Measurements from ENCODE around the gene CRACR2A. TPM values are rescaled to one million over a fixed set of nuclear protein-coding genes. Genes with fewer than 3 reads are reported as not detected.

Gene CRACR2A
- total and polyA plus RNA-seq, 10 of the 15 experiments (the other 5 are each of a cell fraction or from before 2014, with no cell fraction given), result 2.1 to 18.0 (median 13.2) TPM

- TF ChIP-seq, protein P1, sequence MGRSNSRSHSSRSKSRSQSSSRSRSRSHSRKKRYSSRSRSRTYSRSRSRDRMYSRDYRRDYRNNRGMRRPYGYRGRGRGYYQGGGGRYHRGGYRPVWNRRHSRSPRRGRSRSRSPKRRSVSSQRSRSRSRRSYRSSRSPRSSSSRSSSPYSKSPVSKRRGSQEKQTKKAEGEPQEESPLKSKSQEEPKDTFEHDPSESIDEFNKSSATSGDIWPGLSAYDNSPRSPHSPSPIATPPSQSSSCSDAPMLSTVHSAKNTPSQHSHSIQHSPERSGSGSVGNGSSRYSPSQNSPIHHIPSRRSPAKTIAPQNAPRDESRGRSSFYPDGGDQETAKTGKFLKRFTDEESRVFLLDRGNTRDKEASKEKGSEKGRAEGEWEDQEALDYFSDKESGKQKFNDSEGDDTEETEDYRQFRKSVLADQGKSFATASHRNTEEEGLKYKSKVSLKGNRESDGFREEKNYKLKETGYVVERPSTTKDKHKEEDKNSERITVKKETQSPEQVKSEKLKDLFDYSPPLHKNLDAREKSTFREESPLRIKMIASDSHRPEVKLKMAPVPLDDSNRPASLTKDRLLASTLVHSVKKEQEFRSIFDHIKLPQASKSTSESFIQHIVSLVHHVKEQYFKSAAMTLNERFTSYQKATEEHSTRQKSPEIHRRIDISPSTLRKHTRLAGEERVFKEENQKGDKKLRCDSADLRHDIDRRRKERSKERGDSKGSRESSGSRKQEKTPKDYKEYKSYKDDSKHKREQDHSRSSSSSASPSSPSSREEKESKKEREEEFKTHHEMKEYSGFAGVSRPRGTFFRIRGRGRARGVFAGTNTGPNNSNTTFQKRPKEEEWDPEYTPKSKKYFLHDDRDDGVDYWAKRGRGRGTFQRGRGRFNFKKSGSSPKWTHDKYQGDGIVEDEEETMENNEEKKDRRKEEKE (IDR thresholded peaks at IDR 0.05), result no peak
Measured at GRCh38 chr12:3672113-3672509, 80.8 kb downstream of the CRACR2A start (continued).

- Histone ChIP-seq H3K4me1 (ENCODE audit: control insufficient read depth, insufficient read depth, low read length) (no peaks in the 10 kb centered on the region), H3K9me3 (replicated peaks; ENCODE audit: control insufficient read depth, insufficient read depth, low read length) (no peaks in the 10 kb centered on the region), H3K4me3 (no peak overlapping the region), H3K4me2 (ENCODE audit: control insufficient read depth, insufficient read depth) (no peak overlapping the region), H4K20me1 (ENCODE audit: control insufficient read depth, insufficient read depth) (no peaks in the 10 kb centered on the region), H3K27ac (ENCODE audit: control insufficient read depth, insufficient read depth) (no peak overlapping the region), H3K36me3 (ENCODE audit: control insufficient read depth in 2 of 2, insufficient read depth in 2 of 2, low read length in 1 of 2) (peaks cover under 1 to 14% of the 10 kb centered on the region in 2 experiments; a peak in 3 of 4 replicates), H2AFZ (ENCODE audit: control insufficient read depth, low read depth, low read length) (no peak overlapping the region), H3K27me3 (replicated peaks in 1 of 2; ENCODE audit: control insufficient read depth in 2 of 2, insufficient read depth in 2 of 2, low read length in 1 of 2) (no peaks in the 10 kb centered on the region), H3K9ac (ENCODE audit: control insufficient read depth, insufficient read depth, low read length) (no peak overlapping the region), H3K79me2 (ENCODE audit: control insufficient read depth, insufficient read depth, low read length) (no peaks in the 10 kb centered on the region)
- DNase-seq (ENCODE audit: low read depth, low spot score), result no peak
- no TSS peak for BruUV-seq (replicated peaks)
- ATAC-seq, result no peak
- in situ Hi-C loops (cut with MboI) (no loop called here), intact Hi-C loops (cut with micrococcal nuclease; ENCODE audit: unreplicated experiment) (no loop called here)
- ChIA-PET SMC1A (ENCODE audit: uncharacterized antibody, unreplicated experiment) (no interaction called here), POLR2A (no interaction called here), CTCF (interaction anchor here (1.0 kb wide), 1 partner anchor 29 kb away, joined by 3 read pairs; no protein-coding TSS in a partner anchor), RAD21 (ENCODE audit: unreplicated experiment) (no interaction called here)
- no peak for FAIRE-seq
- 98% methylated on average over 4 of the region's 4 CpGs for WGBS (ENCODE audit: insufficient coverage, insufficient replicate concordance, low lambda C conversion rate, missing lambda C conversion rate)
- TF ChIP-seq MYC (IDR thresholded peaks at IDR 0.05; ENCODE audit: insufficient read depth, insufficient read length, insufficient replicate concordance, low read length, severe bottlenecking), result no peak
- TF ChIP-seq, protein P2, sequence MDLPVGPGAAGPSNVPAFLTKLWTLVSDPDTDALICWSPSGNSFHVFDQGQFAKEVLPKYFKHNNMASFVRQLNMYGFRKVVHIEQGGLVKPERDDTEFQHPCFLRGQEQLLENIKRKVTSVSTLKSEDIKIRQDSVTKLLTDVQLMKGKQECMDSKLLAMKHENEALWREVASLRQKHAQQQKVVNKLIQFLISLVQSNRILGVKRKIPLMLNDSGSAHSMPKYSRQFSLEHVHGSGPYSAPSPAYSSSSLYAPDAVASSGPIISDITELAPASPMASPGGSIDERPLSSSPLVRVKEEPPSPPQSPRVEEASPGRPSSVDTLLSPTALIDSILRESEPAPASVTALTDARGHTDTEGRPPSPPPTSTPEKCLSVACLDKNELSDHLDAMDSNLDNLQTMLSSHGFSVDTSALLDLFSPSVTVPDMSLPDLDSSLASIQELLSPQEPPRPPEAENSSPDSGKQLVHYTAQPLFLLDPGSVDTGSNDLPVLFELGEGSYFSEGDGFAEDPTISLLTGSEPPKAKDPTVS (IDR thresholded peaks at IDR 0.05; ENCODE audit: low read depth, low read length), result no peak
- TF ChIP-seq PAX8 (IDR thresholded peaks at IDR 0.05), result no peak
- TF ChIP-seq ZNF217 (IDR thresholded peaks at IDR 0.05), result no peak
- TF ChIP-seq NFYA (IDR thresholded peaks at IDR 0.05; ENCODE audit: borderline replicate concordance, low read depth, low read length), result no peak
- TF ChIP-seq ZSCAN29 (IDR thresholded peaks at IDR 0.05), result no peak
- TF ChIP-seq ZNF207 (IDR thresholded peaks at IDR 0.05; ENCODE audit: borderline replicate concordance), result no peak
- TF ChIP-seq IRF5 (IDR thresholded peaks at IDR 0.05; ENCODE audit: borderline replicate concordance), result no peak
- TF ChIP-seq TAF1 (IDR thresholded peaks at IDR 0.05; ENCODE audit: borderline replicate concordance, low read depth, low read length), result no peak
- no peak for TF ChIP-seq ESRRA (IDR thresholded peaks at IDR 0.05; ENCODE audit: low read length)
- TF ChIP-seq YBX1 (IDR thresholded peaks at IDR 0.05), result no peak
- TF ChIP-seq, protein P3, sequence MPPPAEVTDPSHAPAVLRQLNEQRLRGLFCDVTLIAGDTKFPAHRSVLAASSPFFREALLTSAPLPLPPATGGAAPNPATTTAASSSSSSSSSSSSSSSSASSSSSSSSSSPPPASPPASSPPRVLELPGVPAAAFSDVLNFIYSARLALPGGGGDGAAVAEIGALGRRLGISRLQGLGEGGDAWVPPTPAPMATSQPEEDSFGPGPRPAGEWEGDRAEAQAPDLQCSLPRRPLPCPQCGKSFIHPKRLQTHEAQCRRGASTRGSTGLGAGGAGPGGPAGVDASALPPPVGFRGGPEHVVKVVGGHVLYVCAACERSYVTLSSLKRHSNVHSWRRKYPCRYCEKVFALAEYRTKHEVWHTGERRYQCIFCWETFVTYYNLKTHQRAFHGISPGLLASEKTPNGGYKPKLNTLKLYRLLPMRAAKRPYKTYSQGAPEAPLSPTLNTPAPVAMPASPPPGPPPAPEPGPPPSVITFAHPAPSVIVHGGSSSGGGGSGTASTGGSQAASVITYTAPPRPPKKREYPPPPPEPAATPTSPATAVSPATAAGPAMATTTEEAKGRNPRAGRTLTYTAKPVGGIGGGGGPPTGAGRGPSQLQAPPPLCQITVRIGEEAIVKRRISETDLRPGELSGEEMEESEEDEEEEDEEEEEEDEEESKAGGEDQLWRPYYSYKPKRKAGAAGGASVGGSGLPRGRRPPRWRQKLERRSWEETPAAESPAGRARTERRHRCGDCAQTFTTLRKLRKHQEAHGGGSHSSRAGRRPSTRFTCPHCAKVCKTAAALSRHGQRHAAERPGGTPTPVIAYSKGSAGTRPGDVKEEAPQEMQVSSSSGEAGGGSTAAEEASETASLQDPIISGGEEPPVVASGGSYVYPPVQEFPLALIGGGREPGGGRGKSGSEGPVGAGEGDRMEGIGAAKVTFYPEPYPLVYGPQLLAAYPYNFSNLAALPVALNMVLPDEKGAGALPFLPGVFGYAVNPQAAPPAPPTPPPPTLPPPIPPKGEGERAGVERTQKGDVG (CRISPR knock-in tag; IDR thresholded peaks at IDR 0.05), result no peak
Measured at GRCh38 chr12:3671330-3672112, 81.4 kb downstream of the CRACR2A start.

Measured in GM12878 (cell line).